B cell (primary cell): ENCODE results near the gene GPBP1. TPM values are rescaled to one million over a fixed set of nuclear protein-coding genes. Genes with fewer than 3 reads are reported as not detected.

Experiments
- ATAC-seq: fragments of 200-7000 bp; cut with Tn5 transposase; one replicate; pipeline ENCODE4 v1.10.0; 2021; ENCODE audit warnings: low read depth, mild to moderate bottlenecking, moderate number of reproducible peaks, moderate library complexity
- CTCF ChIA-PET: fragments of 350-600 bp; sonication (Branson Sonifier 250); formaldehyde crosslinking; loops from one replicate; lab custom pipeline; 2021; ENCODE audit warnings: antibody characterized with exemption, inconsistent platforms; lab: Charles Lee
- POLR2A ChIA-PET: fragments of 350-600 bp; sonication (Branson Sonifier 250); formaldehyde crosslinking; loops from one replicate; lab custom pipeline; 2021; ENCODE audit warnings: antibody characterized with exemption; lab: Charles Lee
- DNase-seq: peaks from one replicate; pipeline ENCODE4 v3.0.0; 2013
- H2AFZ ChIP-seq: 2 replicates; pipeline ENCODE4 v1.6.1; 2012; ENCODE audit warnings: mild to moderate bottlenecking, low read depth, low read length; ENCODE audit not compliant: insufficient read depth, poor library complexity, severe bottlenecking
- H3K27ac ChIP-seq, 2 donors: 1 replicate in 1 of 2; 2 replicates in 1 of 2; pipeline ENCODE4 v1.5.1; 2012 to 2013; ENCODE audit warnings: low read length in 2 of 2, mild to moderate bottlenecking in 2 of 2, moderate library complexity in 1 of 2
- H3K27me3 ChIP-seq, 4 experiments: fragments of 200-600 bp in 1 of 4; sonication (generic) in 1 of 4; replicated peaks in 1 of 4; 1 replicate in 2 of 4; 2 replicates in 2 of 4; pipeline versions ENCODE4 v1.6.1 to v1.7.0; 2013 to 2016; ENCODE audit warnings: low read length in 3 of 4, mild to moderate bottlenecking in 2 of 4, mixed read lengths in 1 of 4, moderate library complexity in 1 of 4; ENCODE audit not compliant: insufficient read depth in 4 of 4, control insufficient read depth in 3 of 4; ENCODE audit errors: control extremely low read depth in 1 of 4
- H3K36me3 ChIP-seq, 2 experiments: replicated peaks in 1 of 2; 1 replicate in 1 of 2; 2 replicates in 1 of 2; pipeline versions ENCODE4 v1.6.1 to v1.7.1; 2013; ENCODE audit warnings: low read length in 1 of 2; ENCODE audit not compliant: insufficient read depth in 2 of 2, control insufficient read depth in 1 of 2; ENCODE audit errors: control extremely low read depth in 1 of 2, extremely low read depth in 1 of 2
- H3K4me1 ChIP-seq, 2 donors: fragments of 200-600 bp in 1 of 2; sonication (generic) in 1 of 2; 1 replicate in 1 of 2; 2 replicates in 1 of 2; pipeline versions ENCODE4 v1.5.1 to v1.6.1; 2013 to 2017; ENCODE audit warnings: low read length in 2 of 2; ENCODE audit not compliant: control insufficient read depth in 2 of 2, insufficient read depth in 2 of 2
- H3K4me2 ChIP-seq: replicated peaks from 2 replicates; pipeline ENCODE3; 2012; ENCODE audit warnings: mild to moderate bottlenecking, low read depth, low read length; ENCODE audit not compliant: poor library complexity, severe bottlenecking
- H3K4me3 ChIP-seq, 5 experiments: fragments of 200-600 bp in 1 of 5; sonication (generic) in 1 of 5; 1 replicate in 3 of 5; 2 replicates in 2 of 5; pipeline versions ENCODE4 v1.5.1 to v1.7.0; 2011 to 2016; ENCODE audit warnings: low read length in 4 of 5, mild to moderate bottlenecking in 4 of 5, low read depth in 2 of 5, control low read depth in 1 of 5, moderate library complexity in 1 of 5; ENCODE audit not compliant: insufficient read depth in 1 of 5; ENCODE audit errors: control extremely low read depth in 1 of 5, extremely low read depth in 1 of 5
- H3K79me2 ChIP-seq: fragments of 200-600 bp; sonication (generic); one replicate; pipeline ENCODE4 v1.6.0; 2016; ENCODE audit warnings: low read length; ENCODE audit not compliant: control insufficient read depth, insufficient read depth
- H3K9ac ChIP-seq: fragments of 200-600 bp; sonication (generic); 2 replicates; pipeline ENCODE4 v1.6.1; 2017; ENCODE audit warnings: mild to moderate bottlenecking, low read length, moderate library complexity
- H3K9me3 ChIP-seq, 3 donors: one replicate each; pipeline versions ENCODE4 v1.6.1 to v1.7.1; 2013; ENCODE audit warnings: low read length in 2 of 3; ENCODE audit not compliant: control insufficient read depth in 2 of 3, insufficient read depth in 1 of 3; ENCODE audit errors: control extremely low read depth in 1 of 3
- H4K20me1 ChIP-seq: 2 replicates; pipeline ENCODE4 v1.6.0; 2012; ENCODE audit warnings: mild to moderate bottlenecking, low read length; ENCODE audit not compliant: insufficient read depth, control insufficient read depth, poor library complexity, severe bottlenecking
- H3K27ac Mint-ChIP-seq: one replicate; pipeline ENCODE4 v1.8.0; 2021; ENCODE audit warnings: mixed read lengths
- H3K27me3 Mint-ChIP-seq: one replicate; pipeline ENCODE4 v1.8.0; 2021; ENCODE audit warnings: mixed read lengths
- H3K4me1 Mint-ChIP-seq: one replicate; pipeline ENCODE4 v1.8.0; 2021; ENCODE audit warnings: mixed read lengths
- H3K4me3 Mint-ChIP-seq: one replicate; pipeline ENCODE4 v1.8.0; 2021; ENCODE audit warnings: mixed read lengths
- H3K9me3 Mint-ChIP-seq: one replicate; pipeline ENCODE4 v1.8.0; 2022; ENCODE audit warnings: mixed read lengths; ENCODE audit not compliant: insufficient read depth
- CTCF ChIP-seq: fragments of 200-600 bp; IDR thresholded peaks from one replicate; pipeline ENCODE4 v1.8.0; 2022; ENCODE audit warnings: antibody characterized with exemption, mild to moderate bottlenecking
- EZH2 ChIP-seq: IDR thresholded peaks from 2 replicates; pipeline ENCODE4 v1.6.1; 2012; ENCODE audit warnings: borderline replicate concordance, low read depth, mild to moderate bottlenecking, moderate library complexity, low read length; ENCODE audit not compliant: insufficient read depth, poor library complexity, severe bottlenecking
- WGBS: methylation state at CpG from one replicate; pipeline ENCODE4 v1.1.5; 2013; ENCODE audit warnings: missing lambda C conversion rate; ENCODE audit not compliant: insufficient coverage; 5-methylcytosine and 5-hydroxymethylcytosine counted together
- intact Hi-C: fragments of 100-400 bp; cut with micrococcal nuclease; formaldehyde crosslinking; loops from one replicate; pipeline ENCODE4 v1.10.0; 2022
- polyA plus RNA-seq: library from polyadenylated mRNA; depleted of rRNA; stranded (reverse); fragments of >200 nt; gene quantifications from 2 replicates; pipeline ENCODE4 v1.2.3, GENCODE V29; 2012
- total RNA-seq, 2 donors: library from RNA; stranded (reverse); fragments of 120-200 nt in 1 of 2; gene quantifications; 1 replicate in 1 of 2; 2 replicates in 1 of 2; pipeline versions ENCODE4 v1.2.3 to v1.2.4, GENCODE V29; 2013 to 2022

Gene GPBP1
- total and polyA plus RNA-seq, 2 donors (not counting 1 experiment from before 2014, with no cell fraction given), result 30.9 to 152 TPM

- H3K27ac ChIP-seq, result no peak overlapping the region
- no peaks in the 10 kb centered on the region for H3K4me1 Mint-ChIP-seq
- intact Hi-C loops, result no loop called here
- no peaks in the 10 kb centered on the region for H3K9me3 Mint-ChIP-seq
- no peaks in the 10 kb centered on the region for H3K4me1 ChIP-seq
- no peaks in the 10 kb centered on the region for H3K79me2 ChIP-seq
- peaks cover 0 to 7% (median 0%) of the 10 kb centered on the region in 3 donors for H3K9me3 ChIP-seq
- no peak overlapping the region for H3K27ac Mint-ChIP-seq
- H2AFZ ChIP-seq, result no peak overlapping the region
- ATAC-seq (no peak), DNase-seq (no peak)
- H3K9ac ChIP-seq, result no peak overlapping the region
- H3K4me3 ChIP-seq, result no peak overlapping the region
- no CpG with 5 or more reads among the region's 3 CpGs for WGBS
- POLR2A ChIA-PET, result interaction anchor here (0.7 kb wide), 1 partner anchor 984 kb away, joined by 6 read pairs; no protein-coding TSS in a partner anchor
- H3K27me3 ChIP-seq, result no peaks in the 10 kb centered on the region
- H4K20me1 ChIP-seq, result no peaks in the 10 kb centered on the region
- H3K36me3 ChIP-seq, result no peaks in the 10 kb centered on the region
- no peak overlapping the region for H3K4me3 Mint-ChIP-seq
- TF ChIP-seq CTCF (no peak), EZH2 (no peak)
- no peak overlapping the region for H3K4me2 ChIP-seq
- CTCF ChIA-PET, result interaction anchor here (0.6 to 1.1 kb wide), 3 partner anchors 16 to 227 kb away, joined by 3 read pairs; no protein-coding TSS in a partner anchor
- H3K27me3 Mint-ChIP-seq, result peaks cover 2% of the 10 kb centered on the region
Measured at GRCh38 chr5:57128325-57128724, 45.5 kb upstream of the GPBP1 start.

- no peak overlapping the region for H3K4me3 ChIP-seq
- ATAC-seq (no peak), DNase-seq (no peak)
- ChIA-PET CTCF (no interaction called here), POLR2A (no interaction called here)
- H3K9ac ChIP-seq, result no peak overlapping the region
- peaks cover 12% of the 10 kb centered on the region for H3K27me3 Mint-ChIP-seq
- no peak overlapping the region for H3K27ac Mint-ChIP-seq
- H4K20me1 ChIP-seq, result no peaks in the 10 kb centered on the region
- no CpG with 5 or more reads among the region's 2 CpGs for WGBS
- H3K4me3 Mint-ChIP-seq, result no peak overlapping the region
- no peak overlapping the region for H3K4me2 ChIP-seq
- H3K36me3 ChIP-seq, result no peaks in the 10 kb centered on the region
- H3K9me3 ChIP-seq, result no peaks in the 10 kb centered on the region
- no peaks in the 10 kb centered on the region for H3K4me1 ChIP-seq
- H3K4me1 Mint-ChIP-seq, result no peaks in the 10 kb centered on the region
- no peaks in the 10 kb centered on the region for H3K9me3 Mint-ChIP-seq
- no peak overlapping the region for H3K27ac ChIP-seq
- no peaks in the 10 kb centered on the region for H3K79me2 ChIP-seq
- no peak overlapping the region for H2AFZ ChIP-seq
- no peak for TF ChIP-seq CTCF
- no peak for TF ChIP-seq EZH2
- H3K27me3 ChIP-seq, result no peaks in the 10 kb centered on the region
- intact Hi-C loops, result no loop called here
Measured at GRCh38 chr5:57133574-57133973, 40.3 kb upstream of the GPBP1 start.
